ENCODE data around the gene GARRE1.
"Not testable (repeated sequence)": the region's sequence is repeated elsewhere in the genome, so short reads cannot be mapped to it uniquely, and the experiment has no call there.

The GARRE1 gene

GRCh38 chr19:34254046-34254697, at the start of gene GARRE1:
TSS of gene GARRE1 (plus strand) at chr19:34254554. CDS start at chr19:34300474, 45,920 bp downstream.
- DNase-seq: peak; percentile 84

- not testable (repeated sequence) for DNase-seq
Observed at GRCh38 chr19:34205324-34205723, 49.0 kb upstream of the GARRE1 start.

- DNase-seq: no peak
Observed at GRCh38 chr19:34208291-34208884, 46.0 kb upstream of the GARRE1 start.

GRCh38 chr19:34209726-34210125, 44.6 kb upstream of the GARRE1 start:
- no peak for DNase-seq

- DNase-seq: no peak
Observed at GRCh38 chr19:34213283-34213682, 41.1 kb upstream of the GARRE1 start.

GRCh38 chr19:34214040-34214439, 40.3 kb upstream of the GARRE1 start:
- no peak for DNase-seq

- DNase-seq: no peak
Observed at GRCh38 chr19:34215006-34215665, 39.2 kb upstream of the GARRE1 start.

GRCh38 chr19:34215666-34216038, 38.7 kb upstream of the GARRE1 start:
- peak; percentile 13 for DNase-seq

- not testable (repeated sequence) for DNase-seq
Observed at GRCh38 chr19:34216745-34217219, 37.6 kb upstream of the GARRE1 start.

- DNase-seq: peak; percentile 95
Observed at GRCh38 chr19:34217952-34218817, 36.2 kb upstream of the GARRE1 start.

GRCh38 chr19:34218818-34219164, 35.6 kb upstream of the GARRE1 start:
- no peak for DNase-seq

- peak; percentile 87 for DNase-seq
Observed at GRCh38 chr19:34220472-34221063, 33.8 kb upstream of the GARRE1 start.

- DNase-seq: no peak
Observed at GRCh38 chr19:34222386-34222785, 32.0 kb upstream of the GARRE1 start.

GRCh38 chr19:34224996-34225658, 29.2 kb upstream of the GARRE1 start:
- peak; percentile 52 for DNase-seq

- no peak for DNase-seq
Observed at GRCh38 chr19:34225659-34226015, 28.7 kb upstream of the GARRE1 start.

- DNase-seq: peak; percentile 18
Observed at GRCh38 chr19:34226036-34226435, 28.3 kb upstream of the GARRE1 start.

- DNase-seq: no peak
Observed at GRCh38 chr19:34228347-34228746, 26.0 kb upstream of the GARRE1 start.

- no peak for DNase-seq
Observed at GRCh38 chr19:34228762-34229161, 25.6 kb upstream of the GARRE1 start.

GRCh38 chr19:34229721-34230120, 24.6 kb upstream of the GARRE1 start:
- DNase-seq: no peak

- DNase-seq: no peak
Observed at GRCh38 chr19:34230820-34231219, 23.5 kb upstream of the GARRE1 start.

- no peak for DNase-seq
Observed at GRCh38 chr19:34231439-34231838, 22.9 kb upstream of the GARRE1 start.

All from hematopoietic multipotent progenitor cell treated with erythropoietin and hydrocortisone succinate and interleukin-3 and kit ligand, for 6 days (in vitro differentiated cells).